AG20443 (cell line): ENCODE results near the gene APELA.
"Not testable (repeated sequence)": the region's sequence is repeated elsewhere in the genome, so short reads cannot be mapped to it uniquely, and the experiment has no call there.

Experiments
- DNase-seq: peaks from one replicate; pipeline ENCODE4 v3.0.0; 2012; ENCODE audit warnings: low spot score, mixed read lengths

Gene APELA

GRCh38 chr4:164876700-164877324 lies at the start of gene APELA:
TSS of gene APELA (plus strand) at chr4:164877178. CDS start at chr4:164877332, 154 bp downstream.
- DNase-seq, result no peak

- DNase-seq, result no peak
Measured at GRCh38 chr4:164828955-164829354, 48.0 kb upstream of the APELA start.

GRCh38 chr4:164846566-164846965 lies 30.4 kb upstream of the APELA start:
- peak; percentile 9 for DNase-seq

GRCh38 chr4:164847016-164847415 lies 30.0 kb upstream of the APELA start:
- peak; percentile 36 for DNase-seq

GRCh38 chr4:164847967-164848649 lies 28.9 kb upstream of the APELA start:
- no peak for DNase-seq

- DNase-seq, result no peak
Measured at GRCh38 chr4:164856396-164856795, 20.6 kb upstream of the APELA start.

GRCh38 chr4:164866817-164867490 lies 10.0 kb upstream of the APELA start:
- DNase-seq, result peak; percentile 25

GRCh38 chr4:164871673-164872072 lies 5.3 kb upstream of the APELA start:
- DNase-seq, result no peak

GRCh38 chr4:164872481-164872880 lies 4.5 kb upstream of the APELA start:
- no peak for DNase-seq

GRCh38 chr4:164874789-164875188 lies 2.2 kb upstream of the APELA start:
- DNase-seq, result no peak

GRCh38 chr4:164880489-164881262 lies 3.7 kb downstream of the APELA start:
- no peak for DNase-seq

- no peak for DNase-seq
Measured at GRCh38 chr4:164888096-164888715, 11.2 kb downstream of the APELA start.

- no peak for DNase-seq
Measured at GRCh38 chr4:164890691-164891090, 13.7 kb downstream of the APELA start.

- no peak for DNase-seq
Measured at GRCh38 chr4:164892018-164892417, 15.0 kb downstream of the APELA start.

GRCh38 chr4:164894702-164895101 lies 17.7 kb downstream of the APELA start:
- no peak for DNase-seq

- no peak for DNase-seq
Measured at GRCh38 chr4:164902608-164903007, 25.6 kb downstream of the APELA start.

- DNase-seq, result no peak
Measured at GRCh38 chr4:164904336-164904735, 27.4 kb downstream of the APELA start.

GRCh38 chr4:164904941-164905340 lies 28.0 kb downstream of the APELA start:
- no peak for DNase-seq

- DNase-seq, result no peak
Measured at GRCh38 chr4:164906368-164906767, 29.4 kb downstream of the APELA start.

GRCh38 chr4:164913506-164913905 lies 36.5 kb downstream of the APELA start:
- not testable (repeated sequence) for DNase-seq

GRCh38 chr4:164918956-164919355 lies 42.0 kb downstream of the APELA start:
- no peak for DNase-seq

- DNase-seq, result no peak
Measured at GRCh38 chr4:164924670-164925238, 47.8 kb downstream of the APELA start.
